ENCODE measurements around the gene EN1. TPM values are rescaled to one million over a fixed set of nuclear protein-coding genes. Genes with fewer than 3 reads are reported as not detected.

Gene EN1
- total RNA-seq, 5 donors from 2014 or later (not counting 1 experiment from before 2014, with no cell fraction given): not detected

- Mint-ChIP-seq H3K36me3 (no peaks in the 10 kb centered on the region), H3K4me1 (peaks cover 0 to 9% (median 7%) of the 10 kb centered on the region in 3 donors), H3K27ac (no peak overlapping the region), H3K27me3 (peaks cover 47 to 67% of the 10 kb centered on the region in 2 donors), H3K4me3 (no peak overlapping the region), H3K9me3 (no peaks in the 10 kb centered on the region)
- DNase-seq: no peak
- Histone ChIP-seq H3K4me3 (ENCODE audit: control insufficient read depth in 1 of 2, extremely low read depth in 1 of 2, low read length in 1 of 2) (no peak overlapping the region), H3K27ac (ENCODE audit: low read length) (no peak overlapping the region), H3K36me3 (ENCODE audit: control insufficient read depth in 2 of 2, extremely low read depth in 1 of 2, insufficient read depth in 1 of 2, low read length in 1 of 2) (no peaks in the 10 kb centered on the region), H3K9me3 (no peaks in the 10 kb centered on the region), H3K27me3 (replicated peaks in 1 of 2; ENCODE audit: control insufficient read depth in 2 of 2, extremely low read depth in 1 of 2, insufficient read depth in 2 of 2, low read length in 1 of 2) (peaks cover 15 to 46% of the 10 kb centered on the region in 2 experiments), H3K4me1 (ENCODE audit: control insufficient read depth in 1 of 2, extremely low read depth in 1 of 2, insufficient read depth in 2 of 2, low read length in 2 of 2) (peaks cover 0 to 11% of the 10 kb centered on the region in 2 experiments)
- no peak for ATAC-seq (replicated peaks in 1 of 4)
- CTCF ChIA-PET: no interaction called here
- POLR2A ChIA-PET: no interaction called here
- WGBS (ENCODE audit: insufficient coverage): 43% methylated on average over 1 of the region's 2 CpGs
Observed at GRCh38 chr2:118830881-118831280, 16.6 kb downstream of the EN1 start.

- Histone ChIP-seq H3K27ac (ENCODE audit: low read length) (no peak overlapping the region), H3K27me3 (replicated peaks in 1 of 2; ENCODE audit: control insufficient read depth in 2 of 2, extremely low read depth in 1 of 2, insufficient read depth in 2 of 2, low read length in 1 of 2) (peaks cover 15 to 39% of the 10 kb centered on the region in 2 experiments), H3K9me3 (no peaks in the 10 kb centered on the region), H3K4me1 (ENCODE audit: control insufficient read depth in 1 of 2, extremely low read depth in 1 of 2, insufficient read depth in 2 of 2, low read length in 2 of 2) (peaks cover 0 to 4% of the 10 kb centered on the region in 2 experiments), H3K4me3 (ENCODE audit: control insufficient read depth in 1 of 2, extremely low read depth in 1 of 2, low read length in 1 of 2) (no peak overlapping the region), H3K36me3 (ENCODE audit: control insufficient read depth in 2 of 2, extremely low read depth in 1 of 2, insufficient read depth in 1 of 2, low read length in 1 of 2) (no peaks in the 10 kb centered on the region)
- POLR2A ChIA-PET: interaction anchor here in 1 of 2 donors (0.6 kb wide), 1 partner anchor 51 kb away, joined by 3 read pairs; no protein-coding TSS in a partner anchor
- CTCF ChIA-PET: no interaction called here
- ATAC-seq (replicated peaks in 1 of 4) (no peak), DNase-seq (no peak)
- Mint-ChIP-seq H3K36me3 (no peaks in the 10 kb centered on the region), H3K27ac (no peak overlapping the region), H3K27me3 (peaks cover 51 to 69% of the 10 kb centered on the region in 2 donors), H3K4me1 (peaks cover 0 to 5% (median 3%) of the 10 kb centered on the region in 3 donors), H3K4me3 (no peak overlapping the region), H3K9me3 (no peaks in the 10 kb centered on the region)
- WGBS (ENCODE audit: insufficient coverage): no CpG with 5 or more reads among the region's 6 CpGs
Observed at GRCh38 chr2:118830118-118830517, 17.3 kb downstream of the EN1 start.

- no peak overlapping the region for H3K27ac ChIP-seq (ENCODE audit: low read length)
- Mint-ChIP-seq H3K27me3 (peaks cover 50 to 63% of the 10 kb centered on the region in 2 donors), H3K27ac (no peak overlapping the region), H3K36me3 (no peaks in the 10 kb centered on the region), H3K9me3 (no peaks in the 10 kb centered on the region), H3K4me1 (no peaks in the 10 kb centered on the region), H3K4me3 (no peak overlapping the region)
- peaks cover 11 to 23% of the 10 kb centered on the region in 2 experiments for H3K27me3 ChIP-seq (replicated peaks in 1 of 2; ENCODE audit: control insufficient read depth in 2 of 2, extremely low read depth in 1 of 2, insufficient read depth in 2 of 2, low read length in 1 of 2)
- no peak for ATAC-seq (replicated peaks in 1 of 4)
- H3K4me1 ChIP-seq (ENCODE audit: control insufficient read depth in 1 of 2, extremely low read depth in 1 of 2, insufficient read depth in 2 of 2, low read length in 2 of 2): no peaks in the 10 kb centered on the region
- H3K9me3 ChIP-seq: no peaks in the 10 kb centered on the region
- ChIA-PET POLR2A (no interaction called here), CTCF (interaction anchor here in 1 of 2 donors (0.6 kb wide), 1 partner anchor 1218 kb away, joined by 8 read pairs; no protein-coding TSS in a partner anchor)
- no CpG with 5 or more reads among the region's 1 CpG for WGBS (ENCODE audit: insufficient coverage)
- H3K4me3 ChIP-seq (ENCODE audit: control insufficient read depth in 1 of 2, extremely low read depth in 1 of 2, low read length in 1 of 2): no peak overlapping the region
- no peaks in the 10 kb centered on the region for H3K36me3 ChIP-seq (ENCODE audit: control insufficient read depth in 2 of 2, extremely low read depth in 1 of 2, insufficient read depth in 1 of 2, low read length in 1 of 2)
- DNase-seq: no peak
Observed at GRCh38 chr2:118826093-118826492, 21.4 kb downstream of the EN1 start.

- no peak overlapping the region for H3K27ac ChIP-seq (ENCODE audit: low read length)
- ChIA-PET CTCF (interaction anchor here in 1 of 2 donors (0.6 kb wide), 1 partner anchor 9 kb away, joined by 4 read pairs; no protein-coding TSS in a partner anchor), POLR2A (no interaction called here)
- Mint-ChIP-seq H3K4me3 (no peak overlapping the region), H3K36me3 (no peaks in the 10 kb centered on the region), H3K9me3 (no peaks in the 10 kb centered on the region), H3K4me1 (no peaks in the 10 kb centered on the region), H3K27me3 (peaks cover 53 to 61% of the 10 kb centered on the region in 2 donors), H3K27ac (no peak overlapping the region)
- H3K9me3 ChIP-seq: no peaks in the 10 kb centered on the region
- WGBS (ENCODE audit: insufficient coverage): 61% methylated on average over 5 of the region's 5 CpGs
- peaks cover 8 to 26% of the 10 kb centered on the region in 2 experiments for H3K27me3 ChIP-seq (replicated peaks in 1 of 2; ENCODE audit: control insufficient read depth in 2 of 2, extremely low read depth in 1 of 2, insufficient read depth in 2 of 2, low read length in 1 of 2)
- ATAC-seq (replicated peaks in 1 of 4) (no peak), DNase-seq (no peak)
- H3K36me3 ChIP-seq (ENCODE audit: control insufficient read depth in 2 of 2, extremely low read depth in 1 of 2, insufficient read depth in 1 of 2, low read length in 1 of 2): no peaks in the 10 kb centered on the region
- no peak overlapping the region for H3K4me3 ChIP-seq (ENCODE audit: control insufficient read depth in 1 of 2, extremely low read depth in 1 of 2, low read length in 1 of 2)
- no peaks in the 10 kb centered on the region for H3K4me1 ChIP-seq (ENCODE audit: control insufficient read depth in 1 of 2, extremely low read depth in 1 of 2, insufficient read depth in 2 of 2, low read length in 2 of 2)
Observed at GRCh38 chr2:118823633-118824032, 23.8 kb downstream of the EN1 start.

GRCh38 chr2:118822572-118822971 lies 24.9 kb downstream of the EN1 start:
- DNase-seq: no peak
- H3K4me1 ChIP-seq (ENCODE audit: control insufficient read depth in 1 of 2, extremely low read depth in 1 of 2, insufficient read depth in 2 of 2, low read length in 2 of 2): no peaks in the 10 kb centered on the region
- Mint-ChIP-seq H3K4me3 (no peak overlapping the region), H3K9me3 (no peaks in the 10 kb centered on the region), H3K4me1 (no peaks in the 10 kb centered on the region), H3K27me3 (peaks cover 55 to 62% of the 10 kb centered on the region in 2 donors), H3K36me3 (no peaks in the 10 kb centered on the region), H3K27ac (no peak overlapping the region)
- peaks cover 5 to 32% of the 10 kb centered on the region in 2 experiments for H3K27me3 ChIP-seq (replicated peaks in 1 of 2; ENCODE audit: control insufficient read depth in 2 of 2, extremely low read depth in 1 of 2, insufficient read depth in 2 of 2, low read length in 1 of 2)
- ChIA-PET POLR2A (no interaction called here), CTCF (no interaction called here)
- ATAC-seq (replicated peaks in 1 of 4): no peak
- no peak overlapping the region for H3K27ac ChIP-seq (ENCODE audit: low read length)
- H3K4me3 ChIP-seq (ENCODE audit: control insufficient read depth in 1 of 2, extremely low read depth in 1 of 2, low read length in 1 of 2): no peak overlapping the region
- no peaks in the 10 kb centered on the region for H3K36me3 ChIP-seq (ENCODE audit: control insufficient read depth in 2 of 2, extremely low read depth in 1 of 2, insufficient read depth in 1 of 2, low read length in 1 of 2)
- no CpG with 5 or more reads among the region's 1 CpG for WGBS (ENCODE audit: insufficient coverage)
- no peaks in the 10 kb centered on the region for H3K9me3 ChIP-seq

GRCh38 chr2:118822015-118822414 lies 25.4 kb downstream of the EN1 start:
- no peak for ATAC-seq (replicated peaks in 1 of 4)
- Mint-ChIP-seq H3K36me3 (no peaks in the 10 kb centered on the region), H3K27me3 (peaks cover 60 to 68% of the 10 kb centered on the region in 2 donors), H3K4me1 (no peaks in the 10 kb centered on the region), H3K9me3 (no peaks in the 10 kb centered on the region), H3K4me3 (no peak overlapping the region), H3K27ac (no peak overlapping the region)
- POLR2A ChIA-PET: no interaction called here
- CTCF ChIA-PET: no interaction called here
- 69% methylated on average over 5 of the region's 5 CpGs for WGBS (ENCODE audit: insufficient coverage)
- no peak for DNase-seq
- Histone ChIP-seq H3K27me3 (replicated peaks in 1 of 2; ENCODE audit: control insufficient read depth in 2 of 2, extremely low read depth in 1 of 2, insufficient read depth in 2 of 2, low read length in 1 of 2) (peaks cover 3 to 34% of the 10 kb centered on the region in 2 experiments), H3K36me3 (ENCODE audit: control insufficient read depth in 2 of 2, extremely low read depth in 1 of 2, insufficient read depth in 1 of 2, low read length in 1 of 2) (no peaks in the 10 kb centered on the region), H3K4me3 (ENCODE audit: control insufficient read depth in 1 of 2, extremely low read depth in 1 of 2, low read length in 1 of 2) (no peak overlapping the region), H3K9me3 (no peaks in the 10 kb centered on the region), H3K4me1 (ENCODE audit: control insufficient read depth in 1 of 2, extremely low read depth in 1 of 2, insufficient read depth in 2 of 2, low read length in 2 of 2) (no peaks in the 10 kb centered on the region), H3K27ac (ENCODE audit: low read length) (no peak overlapping the region)

- POLR2A ChIA-PET: no interaction called here
- no peak overlapping the region for H3K4me3 ChIP-seq (ENCODE audit: control insufficient read depth in 1 of 2, extremely low read depth in 1 of 2, low read length in 1 of 2)
- H3K4me3 Mint-ChIP-seq: no peak overlapping the region
- H3K27me3 ChIP-seq (replicated peaks in 1 of 2; ENCODE audit: control insufficient read depth in 2 of 2, extremely low read depth in 1 of 2, insufficient read depth in 2 of 2, low read length in 1 of 2): peaks cover 0 to 53% of the 10 kb centered on the region in 2 experiments
- no peak overlapping the region for H3K27ac ChIP-seq (ENCODE audit: low read length)
- H3K36me3 ChIP-seq (ENCODE audit: control insufficient read depth in 2 of 2, extremely low read depth in 1 of 2, insufficient read depth in 1 of 2, low read length in 1 of 2): no peaks in the 10 kb centered on the region
- H3K27ac Mint-ChIP-seq: no peak overlapping the region
- no peak for ATAC-seq (replicated peaks in 1 of 4)
- no peaks in the 10 kb centered on the region for H3K36me3 Mint-ChIP-seq
- H3K9me3 ChIP-seq: no peaks in the 10 kb centered on the region
- 83% methylated on average over 2 of the region's 4 CpGs for WGBS (ENCODE audit: insufficient coverage)
- H3K4me1 Mint-ChIP-seq: no peaks in the 10 kb centered on the region
- H3K27me3 Mint-ChIP-seq: peaks cover 69 to 76% of the 10 kb centered on the region in 2 donors
- H3K9me3 Mint-ChIP-seq: no peaks in the 10 kb centered on the region
- no peak for DNase-seq
- CTCF ChIA-PET: no interaction called here
- H3K4me1 ChIP-seq (ENCODE audit: control insufficient read depth in 1 of 2, extremely low read depth in 1 of 2, insufficient read depth in 2 of 2, low read length in 2 of 2): no peaks in the 10 kb centered on the region
Observed at GRCh38 chr2:118817469-118817868, 30.0 kb downstream of the EN1 start.
